DOHH2 (cell line): Measurements from ENCODE around the gene UGCG.

Source experiments
- H3F3A ChIP-seq: fragments of 200-600 bp; sonication (generic), shearing (Covaris generic); 2 replicates; pipeline ENCODE4 v1.6.0; 2016; ENCODE audit warnings: antibody characterized with exemption, mild to moderate bottlenecking; ENCODE audit not compliant: control insufficient read depth, insufficient read depth
- H3K27ac ChIP-seq: fragments of 200-600 bp; sonication (generic); 2 replicates; pipeline ENCODE4 v1.5.1; 2014; ENCODE audit warnings: low read depth, mild to moderate bottlenecking, low read length, moderate library complexity
- H3K27me3 ChIP-seq: fragments of 200-600 bp; sonication (generic); 2 replicates; pipeline ENCODE4 v1.6.1; 2014; ENCODE audit warnings: mild to moderate bottlenecking, low read length, mixed read lengths; ENCODE audit not compliant: control insufficient read depth
- H3K36me3 ChIP-seq: fragments of 200-600 bp; sonication (generic); 2 replicates; pipeline ENCODE4 v1.6.1; 2014; ENCODE audit warnings: mild to moderate bottlenecking, low read length, moderate library complexity, mixed read lengths; ENCODE audit not compliant: control insufficient read depth
- H3K4me1 ChIP-seq: fragments of 200-600 bp; sonication (generic); 2 replicates; pipeline ENCODE4 v1.6.1; 2014; ENCODE audit warnings: mild to moderate bottlenecking, low read length, mixed read lengths; ENCODE audit not compliant: control insufficient read depth
- H3K4me2 ChIP-seq: fragments of 200-600 bp; sonication (generic); 2 replicates; pipeline ENCODE4 v1.6.0; 2014; ENCODE audit warnings: mild to moderate bottlenecking, low read length, moderate library complexity
- H3K4me3 ChIP-seq: fragments of 200-600 bp; sonication (generic); 2 replicates; pipeline ENCODE4 v1.5.1; 2014; ENCODE audit warnings: mild to moderate bottlenecking, low read length, mixed read lengths
- H3K79me2 ChIP-seq: fragments of 200-600 bp; sonication (generic); 2 replicates; pipeline ENCODE4 v1.6.1; 2014; ENCODE audit warnings: mild to moderate bottlenecking, low read length, mixed read lengths; ENCODE audit not compliant: control insufficient read depth
- H3K9me2 ChIP-seq: fragments of 200-600 bp; sonication (generic); replicated peaks from 2 replicates; pipeline ENCODE4 v1.6.1; 2014; ENCODE audit warnings: mild to moderate bottlenecking, low read length, mixed read lengths; ENCODE audit not compliant: control insufficient read depth
- H3K9me3 ChIP-seq: fragments of 200-600 bp; sonication (generic); 2 replicates; pipeline ENCODE4 v1.6.1; 2014; ENCODE audit warnings: antibody characterized with exemption, low read length, mixed read lengths; ENCODE audit not compliant: control insufficient read depth, insufficient read depth
- H4K20me1 ChIP-seq: fragments of 200-600 bp; sonication (generic); 2 replicates; pipeline ENCODE4 v1.6.0; 2014; ENCODE audit warnings: low read depth, mild to moderate bottlenecking, antibody characterized with exemption, low read length, moderate library complexity; ENCODE audit not compliant: control insufficient read depth, insufficient read depth
- CTCF ChIP-seq: fragments of 200-600 bp; sonication (generic); IDR thresholded peaks from one replicate; pipeline ENCODE4 v1.5.1; 2014; ENCODE audit warnings: antibody characterized with exemption, mild to moderate bottlenecking, low read depth, low read length; ENCODE audit not compliant: poor library complexity, severe bottlenecking
- EZH2phosphoT487 ChIP-seq: fragments of 200-600 bp; sonication (generic); IDR thresholded peaks from 2 replicates; pipeline ENCODE4 v1.6.1; 2017; ENCODE audit warnings: borderline replicate concordance, mild to moderate bottlenecking, antibody characterized with exemption, low read length, moderate library complexity, mixed read lengths

The UGCG gene

DNA sequence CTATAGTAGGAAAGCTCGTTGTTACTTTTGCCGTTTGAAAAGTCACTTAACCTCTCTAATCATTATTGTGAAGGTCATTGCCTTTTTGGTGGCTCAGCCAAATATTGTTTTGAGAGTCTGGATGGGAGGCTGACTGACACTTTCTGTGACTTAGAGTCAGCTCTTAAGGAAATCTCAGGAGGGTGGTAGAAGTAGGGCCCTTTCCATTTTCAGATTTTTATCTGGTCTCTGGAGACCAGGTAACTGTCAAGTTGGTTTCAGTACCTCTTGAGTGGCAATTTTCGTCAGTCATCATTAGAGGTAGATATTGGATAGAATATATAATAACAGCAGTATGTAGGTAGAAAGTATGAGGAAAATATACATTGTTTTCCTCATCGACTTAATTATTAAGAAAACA lies 23.3 kb downstream of the UGCG start:
- no peak overlapping the region for H3K27ac ChIP-seq
- H3F3A ChIP-seq, result peaks cover 15% of the 10 kb centered on the region
- H3K9me2 ChIP-seq, result no peaks in the 10 kb centered on the region
- H3K4me2 ChIP-seq, result no peak overlapping the region
- H3K79me2 ChIP-seq, result peaks cover 65% of the 10 kb centered on the region
- H3K9me3 ChIP-seq, result no peaks in the 10 kb centered on the region
- no peaks in the 10 kb centered on the region for H3K27me3 ChIP-seq
- H3K36me3 ChIP-seq, result peaks cover 47% of the 10 kb centered on the region
- H3K4me3 ChIP-seq, result no peak overlapping the region
- H4K20me1 ChIP-seq, result peaks cover 7% of the 10 kb centered on the region
- H3K4me1 ChIP-seq, result peaks cover 30% of the 10 kb centered on the region
- TF ChIP-seq CTCF, result no peak
- TF ChIP-seq EZH2phosphoT487, result no peak

DNA sequence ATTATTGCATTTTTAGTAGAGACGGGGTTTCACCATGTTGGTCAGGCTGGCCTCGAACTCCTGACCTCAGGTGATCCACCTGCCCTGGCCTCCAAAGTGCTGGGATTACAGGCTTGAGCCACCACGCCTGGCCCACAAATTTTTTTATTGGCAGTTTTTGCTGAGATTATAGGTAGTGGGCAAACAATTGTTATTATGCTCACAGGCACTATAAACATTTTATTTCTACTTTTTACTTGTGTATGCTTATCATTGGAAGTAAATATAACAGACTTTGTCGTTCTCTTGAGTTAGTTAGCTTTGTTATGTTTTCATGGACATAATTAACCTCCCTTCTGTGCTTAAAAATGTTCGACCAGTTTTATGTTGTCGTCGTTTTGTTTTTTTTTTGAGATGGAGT lies 23.9 kb downstream of the UGCG start:
- Histone ChIP-seq H3K4me2 (no peak overlapping the region), H3F3A (peaks cover 22% of the 10 kb centered on the region), H3K27ac (no peak overlapping the region), H3K4me1 (peaks cover 37% of the 10 kb centered on the region), H3K4me3 (no peak overlapping the region), H3K36me3 (peaks cover 40% of the 10 kb centered on the region), H4K20me1 (peaks cover 4% of the 10 kb centered on the region; the same call in 1 of the 2 replicates), H3K9me2 (no peaks in the 10 kb centered on the region), H3K79me2 (peaks cover 59% of the 10 kb centered on the region), H3K9me3 (no peaks in the 10 kb centered on the region), H3K27me3 (no peaks in the 10 kb centered on the region)
- no peak for TF ChIP-seq EZH2phosphoT487
- TF ChIP-seq CTCF, result no peak

- Histone ChIP-seq H4K20me1 (no peaks in the 10 kb centered on the region), H3K36me3 (peaks cover 32% of the 10 kb centered on the region), H3K9me3 (no peaks in the 10 kb centered on the region), H3K9me2 (no peaks in the 10 kb centered on the region), H3K4me3 (no peak overlapping the region), H3K79me2 (peaks cover 44% of the 10 kb centered on the region), H3K4me1 (peaks cover 56% of the 10 kb centered on the region), H3F3A (peaks cover 37% of the 10 kb centered on the region), H3K27ac (no peak overlapping the region), H3K27me3 (no peaks in the 10 kb centered on the region), H3K4me2 (no peak overlapping the region)
- TF ChIP-seq CTCF (no peak), EZH2phosphoT487 (no peak)
Measured at GRCh38 chr9:111922324-111923013, 25.9 kb downstream of the UGCG start.
